AG09319 (cell line): ENCODE results near the gene DNAH3.
"Not testable (repeated sequence)": the region's sequence is repeated elsewhere in the genome, so short reads cannot be mapped to it uniquely, and the experiment has no call there.

ENCODE experiments used
- DNase-seq: peaks from one replicate; pipeline ENCODE4 v3.0.0-alpha.2; 2010; ENCODE audit warnings: low read depth; ENCODE audit errors: extremely low read depth
- TF ChIP-seq, protein P1 (sequence below): IDR thresholded peaks from 2 replicates; pipeline ENCODE4 v1.5.1; 2011; ENCODE audit warnings: low read depth, mild to moderate bottlenecking, inconsistent platforms, low read length, moderate library complexity

DNAH3 gene

GRCh38 chr16:21179126-21179982, 28.7 kb upstream of the DNAH3 start:
- no peak for DNase-seq
- TF ChIP-seq, protein P1, sequence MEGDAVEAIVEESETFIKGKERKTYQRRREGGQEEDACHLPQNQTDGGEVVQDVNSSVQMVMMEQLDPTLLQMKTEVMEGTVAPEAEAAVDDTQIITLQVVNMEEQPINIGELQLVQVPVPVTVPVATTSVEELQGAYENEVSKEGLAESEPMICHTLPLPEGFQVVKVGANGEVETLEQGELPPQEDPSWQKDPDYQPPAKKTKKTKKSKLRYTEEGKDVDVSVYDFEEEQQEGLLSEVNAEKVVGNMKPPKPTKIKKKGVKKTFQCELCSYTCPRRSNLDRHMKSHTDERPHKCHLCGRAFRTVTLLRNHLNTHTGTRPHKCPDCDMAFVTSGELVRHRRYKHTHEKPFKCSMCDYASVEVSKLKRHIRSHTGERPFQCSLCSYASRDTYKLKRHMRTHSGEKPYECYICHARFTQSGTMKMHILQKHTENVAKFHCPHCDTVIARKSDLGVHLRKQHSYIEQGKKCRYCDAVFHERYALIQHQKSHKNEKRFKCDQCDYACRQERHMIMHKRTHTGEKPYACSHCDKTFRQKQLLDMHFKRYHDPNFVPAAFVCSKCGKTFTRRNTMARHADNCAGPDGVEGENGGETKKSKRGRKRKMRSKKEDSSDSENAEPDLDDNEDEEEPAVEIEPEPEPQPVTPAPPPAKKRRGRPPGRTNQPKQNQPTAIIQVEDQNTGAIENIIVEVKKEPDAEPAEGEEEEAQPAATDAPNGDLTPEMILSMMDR, result no peak

- TF ChIP-seq, protein P1, result no peak
- no peak for DNase-seq
Measured at GRCh38 chr16:21175397-21175796, 24.8 kb upstream of the DNAH3 start.

DNA sequence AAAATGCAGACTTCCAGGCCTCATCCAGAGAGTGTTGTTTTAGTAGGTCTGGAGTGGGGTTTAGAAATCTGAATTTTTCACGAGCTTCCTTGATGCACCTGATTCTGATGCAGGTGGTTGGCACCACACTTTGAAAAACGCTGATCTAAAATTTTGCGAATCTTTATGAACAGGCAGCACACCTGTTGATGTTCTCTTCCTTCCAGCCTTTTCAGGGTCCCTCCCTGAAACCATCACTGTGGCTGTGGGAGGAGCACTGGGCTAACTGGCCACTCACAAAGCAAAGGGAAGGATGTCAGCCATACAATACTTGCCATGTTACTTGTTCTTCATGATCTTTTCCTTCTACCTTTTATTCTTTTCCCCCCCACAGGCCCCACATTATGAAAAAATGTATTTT, 22.0 kb upstream of the DNAH3 start:
- TF ChIP-seq, protein P1, result no peak
- no peak for DNase-seq

GRCh38 chr16:21170116-21170515, 19.5 kb upstream of the DNAH3 start:
- not testable (repeated sequence) for DNase-seq

GRCh38 chr16:21169249-21169981, 18.8 kb upstream of the DNAH3 start:
- no peak for DNase-seq
- TF ChIP-seq, protein P1, result no peak

DNA sequence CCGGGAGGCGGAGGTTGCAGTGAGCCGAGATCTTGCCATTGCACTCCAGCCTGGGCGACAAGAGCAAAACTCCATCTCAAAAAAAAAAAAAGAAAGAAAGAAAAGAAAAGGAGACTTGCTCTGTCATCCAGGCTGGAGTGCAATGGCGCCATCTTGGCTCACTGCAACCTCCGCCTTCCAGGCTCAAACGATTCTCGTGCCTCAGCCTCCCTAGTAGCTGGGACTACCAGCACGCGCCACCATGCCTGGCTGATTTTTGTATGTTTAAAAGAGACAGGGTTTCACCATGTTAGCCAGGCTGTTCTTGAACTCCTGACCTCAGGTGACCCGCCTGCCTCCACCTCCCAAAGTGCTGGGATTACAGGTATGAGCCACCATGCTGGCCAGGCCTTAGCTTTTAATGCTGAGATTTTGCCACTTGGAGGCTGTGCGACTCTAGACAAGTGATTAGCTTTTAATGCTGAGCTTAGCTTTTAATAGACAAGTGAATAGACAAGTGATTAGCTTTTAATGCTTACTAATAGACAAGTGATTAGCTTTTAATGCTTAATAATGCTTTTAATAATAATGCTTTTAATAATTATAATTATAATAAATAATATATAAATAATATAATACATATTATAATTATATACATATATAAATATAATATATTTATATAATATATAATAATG, 17.4 kb upstream of the DNAH3 start:
- TF ChIP-seq, protein P1, result no peak
- no peak for DNase-seq

GRCh38 chr16:21167360-21167759, 16.7 kb upstream of the DNAH3 start:
- DNase-seq, result no peak
- TF ChIP-seq, protein P1, result no peak
